Activated B cell treated with CpG ODN at 0.5 μM for 24 hours (primary cell): ENCODE data around the gene BCL2A1. TPM values are rescaled to one million over a fixed set of nuclear protein-coding genes. Genes with fewer than 3 reads are reported as not detected.
"Not testable (repeated sequence)": the region's sequence is repeated elsewhere in the genome, so short reads cannot be mapped to it uniquely, and the experiment has no call there.

Source experiments
- ATAC-seq: fragments of 200-7000 bp; cut with Tn5 transposase; one replicate; pipeline ENCODE4 v1.10.0; 2021; ENCODE audit warnings: low read depth, mild to moderate bottlenecking, moderate library complexity
- CTCF ChIA-PET: fragments of 350-600 bp; sonication (Branson Sonifier 250); formaldehyde crosslinking; loops from one replicate; lab custom pipeline; 2021; ENCODE audit warnings: antibody characterized with exemption; lab: Charles Lee
- POLR2A ChIA-PET: fragments of 350-600 bp; sonication (Branson Sonifier 250); formaldehyde crosslinking; loops from one replicate; lab custom pipeline; 2021; ENCODE audit warnings: antibody characterized with exemption; lab: Charles Lee
- DNase-seq: peaks from one replicate; pipeline ENCODE4 v3.0.0; 2022
- H3K27ac Mint-ChIP-seq: one replicate; pipeline ENCODE4 v1.8.0; 2020; ENCODE audit warnings: mixed read lengths
- H3K27me3 Mint-ChIP-seq: one replicate; pipeline ENCODE4 v1.8.0; 2021; ENCODE audit warnings: mixed read lengths
- H3K36me3 Mint-ChIP-seq: one replicate; pipeline ENCODE4 v1.8.0; 2021; ENCODE audit warnings: low read depth, mixed read lengths
- H3K4me1 Mint-ChIP-seq: one replicate; pipeline ENCODE4 v1.8.0; 2021; ENCODE audit warnings: mixed read lengths
- H3K4me3 Mint-ChIP-seq: one replicate; pipeline ENCODE4 v1.8.0; 2020; ENCODE audit warnings: mild to moderate bottlenecking, mixed read lengths
- H3K9me3 Mint-ChIP-seq: one replicate; pipeline ENCODE4 v1.8.0; 2020; ENCODE audit warnings: mixed read lengths
- CTCF ChIP-seq: fragments of 200-600 bp; IDR thresholded peaks from one replicate; pipeline ENCODE4 v1.8.0; 2022; ENCODE audit warnings: antibody characterized with exemption, mild to moderate bottlenecking
- intact Hi-C: fragments of 100-400 bp; cut with micrococcal nuclease; formaldehyde crosslinking; loops from one replicate; pipeline ENCODE4 v1.15.1; 2024
- total RNA-seq: library from RNA; stranded (reverse); gene quantifications from 2 replicates; pipeline ENCODE4 v1.2.3, GENCODE V29; 2022

BCL2A1 gene
- total RNA-seq, 1 donor from 2014 or later: 181 TPM

GRCh38 chr15:79919090-79919748 lies 51.8 kb downstream of the BCL2A1 start:
- no peak overlapping the region for H3K4me3 Mint-ChIP-seq
- H3K27me3 Mint-ChIP-seq: no peaks in the 10 kb centered on the region
- TF ChIP-seq CTCF: no peak
- POLR2A ChIA-PET: no interaction called here
- H3K4me1 Mint-ChIP-seq: peaks cover 24% of the 10 kb centered on the region
- CTCF ChIA-PET: no interaction called here
- ATAC-seq (no peak), DNase-seq (no peak)
- H3K27ac Mint-ChIP-seq: no peak overlapping the region
- H3K9me3 Mint-ChIP-seq: peaks cover 17% of the 10 kb centered on the region
- intact Hi-C loops: no loop called here
- H3K36me3 Mint-ChIP-seq: peaks cover 75% of the 10 kb centered on the region

GRCh38 chr15:79918278-79918677 lies 52.7 kb downstream of the BCL2A1 start:
- no peaks in the 10 kb centered on the region for H3K27me3 Mint-ChIP-seq
- peaks cover 72% of the 10 kb centered on the region for H3K36me3 Mint-ChIP-seq
- ChIA-PET POLR2A (no interaction called here), CTCF (no interaction called here)
- peaks cover 19% of the 10 kb centered on the region for H3K4me1 Mint-ChIP-seq
- ATAC-seq (no peak), DNase-seq (no peak)
- no peak overlapping the region for H3K4me3 Mint-ChIP-seq
- no peak overlapping the region for H3K27ac Mint-ChIP-seq
- intact Hi-C loops: no loop called here
- TF ChIP-seq CTCF: no peak
- H3K9me3 Mint-ChIP-seq: peaks cover 20% of the 10 kb centered on the region

GRCh38 chr15:79916502-79917132 lies 54.4 kb downstream of the BCL2A1 start:
- H3K27ac Mint-ChIP-seq: no peak overlapping the region
- H3K4me3 Mint-ChIP-seq: no peak overlapping the region
- peaks cover 4% of the 10 kb centered on the region for H3K4me1 Mint-ChIP-seq
- ChIA-PET POLR2A (interaction anchor here (0.6 kb wide), 2 partner anchors 64 to 140 kb away, joined by 3 to 4 read pairs; no protein-coding TSS in a partner anchor), CTCF (no interaction called here)
- no peak for DNase-seq
- ATAC-seq: no peak
- H3K27me3 Mint-ChIP-seq: no peaks in the 10 kb centered on the region
- intact Hi-C loops: no loop called here
- H3K9me3 Mint-ChIP-seq: peaks cover 20% of the 10 kb centered on the region
- peaks cover 63% of the 10 kb centered on the region for H3K36me3 Mint-ChIP-seq
- TF ChIP-seq CTCF: no peak

- CTCF ChIA-PET, intact Hi-C loops, H3K27me3 Mint-ChIP-seq, ATAC-seq, DNase-seq, H3K27ac Mint-ChIP-seq, H3K4me1 Mint-ChIP-seq, H3K4me3 Mint-ChIP-seq: not testable (repeated sequence)
- POLR2A ChIA-PET: interaction anchor here (1.1 to 3.3 kb wide), 2 partner anchors 7 to 12 kb away, joined by 3 to 24 read pairs; no protein-coding TSS in a partner anchor
- peaks cover 57% of the 10 kb centered on the region for H3K36me3 Mint-ChIP-seq
- H3K9me3 Mint-ChIP-seq: peaks cover 16% of the 10 kb centered on the region
Measured at GRCh38 chr15:79915776-79916501, 55.1 kb downstream of the BCL2A1 start.

- no peak overlapping the region for H3K4me3 Mint-ChIP-seq
- DNase-seq (no peak), ATAC-seq (no peak)
- CTCF ChIA-PET: interaction anchor here (1.0 kb wide), 1 partner anchor 78 kb away, joined by 3 read pairs; no protein-coding TSS in a partner anchor
- H3K27ac Mint-ChIP-seq: no peak overlapping the region
- TF ChIP-seq CTCF: no peak
- H3K4me1 Mint-ChIP-seq: peaks cover 12% of the 10 kb centered on the region
- peaks cover 25% of the 10 kb centered on the region for H3K9me3 Mint-ChIP-seq
- H3K36me3 Mint-ChIP-seq: peaks cover 55% of the 10 kb centered on the region
- POLR2A ChIA-PET: interaction anchor here (1.1 to 3.3 kb wide), 2 partner anchors 8 to 11 kb away, joined by 3 to 24 read pairs; no protein-coding TSS in a partner anchor
- intact Hi-C loops: no loop called here
- H3K27me3 Mint-ChIP-seq: no peaks in the 10 kb centered on the region
Measured at GRCh38 chr15:79914728-79915127, 56.3 kb downstream of the BCL2A1 start.

Other genes with a start within 250 kb of the BCL2A1 start
- 28.6 and 29.5 TPM in 2 replicates for gene MTHFS, start 74.2 kb downstream of the BCL2A1 start, total RNA-seq
- gene ZFAND6, start 88.5 kb upstream of the BCL2A1 start, total RNA-seq: 95.5 and 101 TPM in 2 replicates
- 7.5 and 8.6 TPM in 2 replicates for gene FAH, start 181.8 kb upstream of the BCL2A1 start, total RNA-seq